Hepatocyte (in vitro differentiated cells): ENCODE measurements around the gene CEP70. TPM values are rescaled to one million over a fixed set of nuclear protein-coding genes. Genes with fewer than 3 reads are reported as not detected.

Source experiments
- DNase-seq: peaks from one replicate; pipeline ENCODE4 v3.0.0-alpha.2; 2016; ENCODE audit warnings: low spot score
- H2AFZ ChIP-seq: fragments of 200-600 bp; sonication (generic); 2 replicates; pipeline ENCODE4 v1.6.0; 2016; ENCODE audit warnings: antibody characterized with exemption, mild to moderate bottlenecking
- H3K27ac ChIP-seq: fragments of 200-600 bp; sonication (generic); 2 replicates; pipeline ENCODE4 v1.5.1; 2016; ENCODE audit warnings: mild to moderate bottlenecking
- H3K27me3 ChIP-seq: fragments of 200-600 bp; sonication (generic); 2 replicates; pipeline ENCODE4 v1.6.1; 2016
- H3K36me3 ChIP-seq: fragments of 200-600 bp; sonication (generic); replicated peaks from 2 replicates; pipeline ENCODE4 v1.5.1; 2016; ENCODE audit warnings: low read depth; ENCODE audit not compliant: insufficient read depth
- H3K4me1 ChIP-seq: fragments of 200-600 bp; sonication (generic); 2 replicates; pipeline ENCODE4 v1.5.1; 2016; ENCODE audit warnings: mild to moderate bottlenecking, moderate library complexity; ENCODE audit not compliant: insufficient read depth
- H3K4me2 ChIP-seq: fragments of 200-600 bp; sonication (generic); 2 replicates; pipeline ENCODE4 v1.6.0; 2016
- H3K4me3 ChIP-seq: fragments of 200-600 bp; sonication (generic); 2 replicates; pipeline ENCODE4 v1.5.1; 2016; ENCODE audit warnings: mild to moderate bottlenecking
- H3K79me2 ChIP-seq: fragments of 200-600 bp; sonication (generic); 2 replicates; pipeline ENCODE4 v1.6.0; 2017; ENCODE audit warnings: mild to moderate bottlenecking
- H3K9me2 ChIP-seq: fragments of 200-600 bp; sonication (generic); replicated peaks from 2 replicates; pipeline ENCODE4 v1.6.0; 2017; ENCODE audit warnings: mild to moderate bottlenecking; ENCODE audit not compliant: insufficient read depth
- H3K9me3 ChIP-seq: fragments of 200-600 bp; sonication (generic); 2 replicates; pipeline ENCODE4 v1.5.1; 2016; ENCODE audit warnings: low read depth, mild to moderate bottlenecking
- H4K20me1 ChIP-seq: fragments of 200-600 bp; sonication (generic); 2 replicates; pipeline ENCODE4 v1.6.0; 2016; ENCODE audit warnings: mild to moderate bottlenecking; ENCODE audit not compliant: insufficient read depth, poor library complexity, severe bottlenecking
- EZH2 ChIP-seq: fragments of 200-600 bp; sonication (generic); IDR thresholded peaks from 2 replicates; pipeline ENCODE4 v1.6.1; 2016; ENCODE audit warnings: antibody characterized with exemption, mild to moderate bottlenecking, borderline replicate concordance
- EZH2phosphoT487 ChIP-seq: fragments of 200-600 bp; sonication (generic); IDR thresholded peaks from one replicate; pipeline ENCODE4 v1.6.1; 2018; ENCODE audit warnings: antibody characterized with exemption, mild to moderate bottlenecking, low read depth, moderate library complexity; ENCODE audit not compliant: unreplicated experiment, severe bottlenecking
- WGBS: methylation state at CpG from one replicate; pipeline ENCODE4 v1.1.6; 2016; ENCODE audit warnings: low lambda C conversion rate; ENCODE audit errors: missing lambda C conversion rate; 5-methylcytosine and 5-hydroxymethylcytosine counted together
- polyA plus RNA-seq: library from polyadenylated mRNA; unstranded; fragments of >200 nt; fragmentation: Nextera tagmentation; extraction: Ambion mirVana; gene quantifications from 2 replicates; pipeline ENCODE4 v1.2.1, GENCODE V29; 2016
- total RNA-seq: library from RNA; depleted of rRNA; stranded (reverse); fragments of >200 nt; gene quantifications from 2 replicates; pipeline ENCODE4 v1.2.3, GENCODE V29; 2014
- TF ChIP-seq, protein P1 (sequence below): fragments of 200-600 bp; sonication (generic); IDR thresholded peaks from 2 replicates; pipeline ENCODE4 v1.5.1; 2016; ENCODE audit warnings: antibody characterized with exemption, mild to moderate bottlenecking; ENCODE audit not compliant: poor library complexity

The CEP70 gene
- total and polyA plus RNA-seq, 2 experiments from 2014 or later = 12.2 to 25.4 TPM

DNA sequence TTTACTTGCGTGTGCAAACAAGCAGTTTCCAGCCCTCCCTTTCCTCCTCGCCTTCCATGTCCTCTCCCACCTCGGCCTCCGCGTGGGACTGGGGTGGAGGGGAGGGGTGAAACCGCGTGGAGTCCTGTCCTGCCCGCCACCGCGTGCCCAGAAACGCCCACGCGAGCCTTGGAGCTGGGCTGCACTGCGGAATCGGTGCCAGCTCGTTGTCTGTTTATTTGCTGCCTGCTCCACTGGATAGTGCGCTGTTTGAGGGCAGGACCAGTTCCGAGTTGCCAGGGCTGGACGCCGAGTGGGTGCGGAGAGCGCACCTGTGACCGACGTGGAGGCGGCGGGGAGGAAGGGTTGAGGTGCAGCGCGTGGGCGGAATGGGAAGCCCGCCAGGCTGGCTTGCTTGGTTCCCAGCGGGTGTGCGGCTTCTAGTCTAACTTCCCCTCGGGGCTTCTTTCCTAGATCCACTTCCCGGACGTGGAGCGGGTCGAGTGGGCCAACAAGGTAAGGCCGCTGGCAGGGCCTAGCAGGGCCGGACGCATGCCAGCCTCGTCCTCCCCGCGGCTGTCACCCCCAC is 142.4 kb downstream of the CEP70 start:
- Histone ChIP-seq H3K79me2 (no peaks in the 10 kb centered on the region), H3K4me1 (no peaks in the 10 kb centered on the region), H3K9me3 (no peaks in the 10 kb centered on the region), H2AFZ (no peak overlapping the region), H4K20me1 (no peaks in the 10 kb centered on the region), H3K27me3 (no peaks in the 10 kb centered on the region), H3K27ac (no peak overlapping the region), H3K36me3 (no peaks in the 10 kb centered on the region), H3K4me3 (no peak overlapping the region), H3K9me2 (no peaks in the 10 kb centered on the region), H3K4me2 (no peak overlapping the region)
- DNase-seq = no peak
- TF ChIP-seq, protein P1, sequence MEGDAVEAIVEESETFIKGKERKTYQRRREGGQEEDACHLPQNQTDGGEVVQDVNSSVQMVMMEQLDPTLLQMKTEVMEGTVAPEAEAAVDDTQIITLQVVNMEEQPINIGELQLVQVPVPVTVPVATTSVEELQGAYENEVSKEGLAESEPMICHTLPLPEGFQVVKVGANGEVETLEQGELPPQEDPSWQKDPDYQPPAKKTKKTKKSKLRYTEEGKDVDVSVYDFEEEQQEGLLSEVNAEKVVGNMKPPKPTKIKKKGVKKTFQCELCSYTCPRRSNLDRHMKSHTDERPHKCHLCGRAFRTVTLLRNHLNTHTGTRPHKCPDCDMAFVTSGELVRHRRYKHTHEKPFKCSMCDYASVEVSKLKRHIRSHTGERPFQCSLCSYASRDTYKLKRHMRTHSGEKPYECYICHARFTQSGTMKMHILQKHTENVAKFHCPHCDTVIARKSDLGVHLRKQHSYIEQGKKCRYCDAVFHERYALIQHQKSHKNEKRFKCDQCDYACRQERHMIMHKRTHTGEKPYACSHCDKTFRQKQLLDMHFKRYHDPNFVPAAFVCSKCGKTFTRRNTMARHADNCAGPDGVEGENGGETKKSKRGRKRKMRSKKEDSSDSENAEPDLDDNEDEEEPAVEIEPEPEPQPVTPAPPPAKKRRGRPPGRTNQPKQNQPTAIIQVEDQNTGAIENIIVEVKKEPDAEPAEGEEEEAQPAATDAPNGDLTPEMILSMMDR = no peak
- no peak for TF ChIP-seq EZH2phosphoT487
- no peak for TF ChIP-seq EZH2
- 92% methylated on average over 43 of the region's 43 CpGs for WGBS

DNA sequence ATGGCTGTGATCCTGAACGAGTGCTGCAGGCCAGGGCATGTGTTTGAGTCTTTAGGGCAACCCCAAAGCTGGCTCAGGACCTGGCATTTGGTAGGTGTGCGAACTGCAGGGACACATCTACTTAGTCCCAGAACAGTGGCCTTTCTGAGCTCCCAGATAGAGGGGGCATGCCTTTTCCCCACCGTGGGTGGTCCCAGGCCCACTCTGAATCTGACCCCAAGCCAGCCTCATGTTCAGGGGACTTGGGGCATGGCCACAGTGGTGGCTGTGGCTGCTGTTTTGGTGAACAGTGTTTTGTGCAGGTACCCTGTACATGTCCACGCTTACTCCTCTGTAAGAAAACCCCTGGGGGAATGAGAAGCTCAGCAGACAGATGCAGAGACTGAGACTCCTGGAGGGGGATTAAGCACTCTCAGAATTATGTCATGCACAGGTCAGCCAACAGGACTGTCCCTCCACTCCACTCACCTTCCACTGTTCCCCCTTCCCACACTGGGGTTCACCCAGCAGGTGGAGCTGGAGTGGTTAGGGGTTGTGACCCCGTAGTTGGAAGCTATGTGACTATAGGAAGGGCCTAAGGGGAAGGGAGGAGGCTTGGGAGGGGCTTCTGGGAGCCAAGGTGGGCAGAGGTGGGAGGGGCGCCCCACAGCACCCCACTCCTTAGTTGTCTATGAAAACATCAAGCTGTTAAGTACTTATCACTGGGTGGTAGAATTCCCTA is 143.2 kb downstream of the CEP70 start:
- H3K4me3 ChIP-seq = no peak overlapping the region
- no peak for DNase-seq
- no peak overlapping the region for H3K4me2 ChIP-seq
- WGBS = 76% methylated on average over 5 of the region's 6 CpGs
- no peak overlapping the region for H2AFZ ChIP-seq
- H3K79me2 ChIP-seq = no peaks in the 10 kb centered on the region
- H3K27me3 ChIP-seq = no peaks in the 10 kb centered on the region
- H3K27ac ChIP-seq = no peak overlapping the region
- no peaks in the 10 kb centered on the region for H3K36me3 ChIP-seq
- H3K4me1 ChIP-seq = no peaks in the 10 kb centered on the region
- TF ChIP-seq EZH2 (no peak), EZH2phosphoT487 (no peak)
- TF ChIP-seq, protein P1 = no peak
- H4K20me1 ChIP-seq = no peaks in the 10 kb centered on the region
- H3K9me3 ChIP-seq = no peaks in the 10 kb centered on the region
- H3K9me2 ChIP-seq = no peaks in the 10 kb centered on the region

DNA sequence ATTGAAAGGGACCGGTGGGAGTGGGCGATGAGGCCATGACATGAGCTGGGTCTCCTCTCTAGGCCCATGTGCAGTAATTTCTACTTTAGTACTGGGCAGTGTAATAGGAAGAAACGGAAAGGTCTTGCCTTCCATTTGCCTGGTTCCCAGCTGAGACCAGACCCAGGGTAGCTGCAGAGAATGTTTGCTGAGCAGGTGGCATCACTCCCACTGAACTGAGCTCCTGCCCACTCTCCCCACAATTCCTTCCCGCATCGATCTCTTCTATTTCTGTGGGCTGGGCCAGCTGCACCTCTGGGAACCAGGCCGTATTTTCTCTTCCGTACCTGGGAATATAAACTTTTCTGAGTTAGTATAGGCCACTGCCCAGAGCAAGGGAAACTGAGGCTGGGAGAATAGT is 143.9 kb downstream of the CEP70 start:
- Histone ChIP-seq H2AFZ (no peak overlapping the region), H4K20me1 (no peaks in the 10 kb centered on the region), H3K4me2 (no peak overlapping the region), H3K9me3 (no peaks in the 10 kb centered on the region), H3K27ac (no peak overlapping the region), H3K4me3 (no peak overlapping the region), H3K36me3 (no peaks in the 10 kb centered on the region), H3K4me1 (no peaks in the 10 kb centered on the region), H3K79me2 (no peaks in the 10 kb centered on the region), H3K9me2 (no peaks in the 10 kb centered on the region), H3K27me3 (no peaks in the 10 kb centered on the region)
- TF ChIP-seq EZH2 = no peak
- no peak for TF ChIP-seq EZH2phosphoT487
- TF ChIP-seq, protein P1 = no peak
- DNase-seq = no peak
- WGBS = 97% methylated on average over 7 of the region's 7 CpGs
